ENCODE data around the gene UNC5C. TPM values are rescaled to one million over a fixed set of nuclear protein-coding genes. Genes with fewer than 3 reads are reported as not detected.
A peak's percentile ranks its signal among the peaks of the same experiment; 100 is the strongest.

Gene UNC5C
- total and polyA plus RNA-seq, 2 donors (not counting 1 experiment from before 2014, with no cell fraction given): 2.0 to 11.6 TPM

GRCh38 chr4:95219109-95219508 lies 329.7 kb downstream of the UNC5C start:
- Histone ChIP-seq H3K27me3 (ENCODE audit: control insufficient read depth, insufficient read depth, low read length) (no peaks in the 10 kb centered on the region), H3K4me2 (ENCODE audit: extremely low read depth, insufficient read depth, low read length) (no peak overlapping the region), H3K79me2 (ENCODE audit: control insufficient read depth, insufficient read depth, low read length) (no peaks in the 10 kb centered on the region), H3K9ac (ENCODE audit: insufficient read depth, low read length) (no peak overlapping the region), H3K36me3 (ENCODE audit: control insufficient read depth, insufficient read depth, low read length) (no peaks in the 10 kb centered on the region), H3K4me1 (ENCODE audit: control insufficient read depth, extremely low read depth, insufficient read depth, low read length) (no peaks in the 10 kb centered on the region), H3K4me3 (replicated peaks in 1 of 4; ENCODE audit: control extremely low read depth in 1 of 4, insufficient read depth in 1 of 4, low read depth in 3 of 4, low read length in 4 of 4) (no peak overlapping the region), H3K9me3 (ENCODE audit: control insufficient read depth, insufficient read depth, low read depth, low read length) (no peaks in the 10 kb centered on the region), H2AFZ (ENCODE audit: low read length) (no peak overlapping the region), H4K20me1 (ENCODE audit: control insufficient read depth, extremely low read depth, insufficient read depth, low read length) (no peaks in the 10 kb centered on the region), H3K27ac (ENCODE audit: insufficient read depth, low read length) (no peak overlapping the region)
- no peak for TF ChIP-seq EZH2 (IDR thresholded peaks at IDR 0.05; ENCODE audit: low read length, missing control alignments)
- no peak for TF ChIP-seq CTCF (conservative IDR thresholded peaks at IDR 0.05 in 1 of 2, IDR thresholded peaks at IDR 0.05 in 1 of 2; ENCODE audit: low read depth in 1 of 2, low read length in 2 of 2)
- peak; percentile 71 to 96 for DNase-seq (ENCODE audit: low read depth in 2 of 2)

DNA sequence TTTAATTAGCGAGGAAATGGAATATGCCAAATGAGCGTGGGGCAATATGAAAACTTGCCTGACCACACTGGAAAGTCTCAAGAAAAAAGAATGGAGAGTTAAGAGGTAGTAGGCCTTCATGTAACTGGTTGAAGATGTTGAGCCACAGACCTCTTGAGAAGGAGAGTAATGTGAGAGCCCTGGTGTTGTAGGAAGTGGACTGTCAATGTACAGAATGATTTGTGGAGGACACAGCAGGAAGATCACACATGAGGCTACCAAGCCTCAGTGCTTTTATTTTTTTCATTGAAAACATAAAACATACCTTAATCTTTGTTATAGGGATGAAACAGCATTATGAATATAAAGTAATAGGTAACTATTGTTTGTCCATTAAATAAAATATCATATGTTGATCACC lies 331.6 kb downstream of the UNC5C start:
- no peaks in the 10 kb centered on the region for H3K4me1 ChIP-seq (ENCODE audit: control insufficient read depth, extremely low read depth, insufficient read depth, low read length)
- no peaks in the 10 kb centered on the region for H3K27me3 ChIP-seq (ENCODE audit: control insufficient read depth, insufficient read depth, low read length)
- H3K27ac ChIP-seq (ENCODE audit: insufficient read depth, low read length): no peak overlapping the region
- no peaks in the 10 kb centered on the region for H4K20me1 ChIP-seq (ENCODE audit: control insufficient read depth, extremely low read depth, insufficient read depth, low read length)
- no peak for TF ChIP-seq CTCF (conservative IDR thresholded peaks at IDR 0.05 in 1 of 2, IDR thresholded peaks at IDR 0.05 in 1 of 2; ENCODE audit: low read depth in 1 of 2, low read length in 2 of 2)
- TF ChIP-seq EZH2 (IDR thresholded peaks at IDR 0.05; ENCODE audit: low read length, missing control alignments): no peak
- H2AFZ ChIP-seq (ENCODE audit: low read length): no peak overlapping the region
- H3K79me2 ChIP-seq (ENCODE audit: control insufficient read depth, insufficient read depth, low read length): no peaks in the 10 kb centered on the region
- H3K36me3 ChIP-seq (ENCODE audit: control insufficient read depth, insufficient read depth, low read length): no peaks in the 10 kb centered on the region
- no peaks in the 10 kb centered on the region for H3K9me3 ChIP-seq (ENCODE audit: control insufficient read depth, insufficient read depth, low read depth, low read length)
- DNase-seq (ENCODE audit: low read depth in 2 of 2): no peak
- no peak overlapping the region for H3K4me2 ChIP-seq (ENCODE audit: extremely low read depth, insufficient read depth, low read length)
- no peak overlapping the region for H3K9ac ChIP-seq (ENCODE audit: insufficient read depth, low read length)
- no peak overlapping the region for H3K4me3 ChIP-seq (replicated peaks in 1 of 4; ENCODE audit: control extremely low read depth in 1 of 4, insufficient read depth in 1 of 4, low read depth in 3 of 4, low read length in 4 of 4)

DNA sequence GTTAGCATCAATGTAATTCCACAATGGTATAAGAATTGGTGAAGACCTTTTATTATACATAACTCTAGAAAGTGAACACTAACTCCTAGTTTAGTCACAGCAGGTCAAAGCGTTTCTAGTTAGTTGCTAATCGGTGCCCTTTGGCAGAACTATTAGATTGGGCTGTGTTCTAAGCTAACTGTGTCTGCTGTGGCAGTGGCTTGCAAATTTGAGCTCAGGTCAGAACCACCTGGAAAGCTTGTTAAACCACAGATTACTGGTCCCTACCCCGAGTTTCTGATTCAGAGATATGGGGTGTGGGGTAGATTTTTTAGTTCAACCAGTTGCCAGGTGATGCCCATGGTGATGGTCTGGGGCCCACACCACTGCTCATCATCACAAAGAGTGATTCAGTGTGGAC lies 332.1 kb downstream of the UNC5C start:
- Histone ChIP-seq H3K9ac (ENCODE audit: insufficient read depth, low read length) (no peak overlapping the region), H2AFZ (ENCODE audit: low read length) (no peak overlapping the region), H3K9me3 (ENCODE audit: control insufficient read depth, insufficient read depth, low read depth, low read length) (no peaks in the 10 kb centered on the region), H3K79me2 (ENCODE audit: control insufficient read depth, insufficient read depth, low read length) (no peaks in the 10 kb centered on the region), H3K4me2 (ENCODE audit: extremely low read depth, insufficient read depth, low read length) (no peak overlapping the region), H3K27ac (ENCODE audit: insufficient read depth, low read length) (no peak overlapping the region), H3K4me3 (replicated peaks in 1 of 4; ENCODE audit: control extremely low read depth in 1 of 4, insufficient read depth in 1 of 4, low read depth in 3 of 4, low read length in 4 of 4) (no peak overlapping the region), H3K27me3 (ENCODE audit: control insufficient read depth, insufficient read depth, low read length) (no peaks in the 10 kb centered on the region), H4K20me1 (ENCODE audit: control insufficient read depth, extremely low read depth, insufficient read depth, low read length) (no peaks in the 10 kb centered on the region), H3K36me3 (ENCODE audit: control insufficient read depth, insufficient read depth, low read length) (no peaks in the 10 kb centered on the region), H3K4me1 (ENCODE audit: control insufficient read depth, extremely low read depth, insufficient read depth, low read length) (no peaks in the 10 kb centered on the region)
- TF ChIP-seq CTCF (conservative IDR thresholded peaks at IDR 0.05 in 1 of 2, IDR thresholded peaks at IDR 0.05 in 1 of 2; ENCODE audit: low read depth in 1 of 2, low read length in 2 of 2) (no peak), EZH2 (IDR thresholded peaks at IDR 0.05; ENCODE audit: low read length, missing control alignments) (no peak)
- no peak for DNase-seq (ENCODE audit: low read depth in 2 of 2)

Measured in fibroblast of lung (primary cell).